T-helper 22 cell (primary cell): ENCODE data around the gene SYT15.
"Not testable (repeated sequence)": the region's sequence is repeated elsewhere in the genome, so short reads cannot be mapped to it uniquely, and the experiment has no call there.

Experiments used
- DNase-seq: peaks from one replicate; pipeline ENCODE4 v3.0.0-alpha.2; 2020; ENCODE audit warnings: low read depth

Gene SYT15

GRCh38 chr10:46578474-46579178, at the start of gene SYT15:
TSS of gene SYT15 (plus strand) at chr10:46579128. CDS start at chr10:46579169, 41 bp downstream.
- not testable (repeated sequence) for DNase-seq

GRCh38 chr10:46529742-46530141, 49.2 kb upstream of the SYT15 start:
- not testable (repeated sequence) for DNase-seq

- no peak for DNase-seq
Measured at GRCh38 chr10:46530249-46531186, 48.4 kb upstream of the SYT15 start.

GRCh38 chr10:46532256-46532655, 46.7 kb upstream of the SYT15 start:
- not testable (repeated sequence) for DNase-seq

- no peak for DNase-seq
Measured at GRCh38 chr10:46534828-46535524, 44.0 kb upstream of the SYT15 start.

- DNase-seq: no peak
Measured at GRCh38 chr10:46536171-46536570, 42.8 kb upstream of the SYT15 start.

- no peak for DNase-seq
Measured at GRCh38 chr10:46536781-46537180, 42.1 kb upstream of the SYT15 start.

- DNase-seq: no peak
Measured at GRCh38 chr10:46537309-46537708, 41.6 kb upstream of the SYT15 start.

GRCh38 chr10:46538155-46538554, 40.8 kb upstream of the SYT15 start:
- no peak for DNase-seq

- DNase-seq: no peak
Measured at GRCh38 chr10:46538717-46539426, 40.1 kb upstream of the SYT15 start.

GRCh38 chr10:46539596-46540411, 39.1 kb upstream of the SYT15 start:
- DNase-seq: no peak

GRCh38 chr10:46540412-46541016, 38.4 kb upstream of the SYT15 start:
- no peak for DNase-seq

- no peak for DNase-seq
Measured at GRCh38 chr10:46541017-46541661, 37.8 kb upstream of the SYT15 start.

GRCh38 chr10:46541735-46542566, 37.0 kb upstream of the SYT15 start:
- no peak for DNase-seq

GRCh38 chr10:46542567-46543465, 36.1 kb upstream of the SYT15 start:
- no peak for DNase-seq

- no peak for DNase-seq
Measured at GRCh38 chr10:46543466-46544377, 35.2 kb upstream of the SYT15 start.
